Peyer's patch (tissue), 4 donors: ENCODE results near the gene CFAP126. TPM values are rescaled to one million over a fixed set of nuclear protein-coding genes. Genes with fewer than 3 reads are reported as not detected.
A peak's percentile ranks its signal among the peaks of the same experiment; 100 is the strongest.
"Not testable (repeated sequence)": the region's sequence is repeated elsewhere in the genome, so short reads cannot be mapped to it uniquely, and the experiment has no call there.

Experiments
- DNase-seq, 3 donors: peaks; one replicate each; pipeline ENCODE4 v3.0.0-alpha.2; 2017 to 2019
- H3K27ac ChIP-seq, 4 donors: fragments of 200-600 bp; sonication (generic); one replicate each; pipeline ENCODE4 v1.5.1; 2016 to 2019
- H3K27me3 ChIP-seq, 2 donors: fragments of 200-600 bp; sonication (generic); one replicate each; pipeline ENCODE4 v1.5.1; 2019
- H3K36me3 ChIP-seq, 3 donors: fragments of 200-600 bp; sonication (generic); one replicate each; pipeline ENCODE4 v1.5.1; 2016 to 2019
- H3K4me1 ChIP-seq, 4 donors: fragments of 200-600 bp; sonication (generic); one replicate each; pipeline ENCODE4 v1.5.1; 2016 to 2019
- H3K4me3 ChIP-seq, 4 donors: fragments of 200-600 bp; sonication (generic); 1 replicate in 3 of 4; 2 replicates in 1 of 4; pipeline ENCODE4 v1.5.1; 2016 to 2019; ENCODE audit warnings: mild to moderate bottlenecking in 1 of 4
- H3K9me3 ChIP-seq, 4 donors: fragments of 200-600 bp; sonication (generic); one replicate each; pipeline ENCODE4 v1.5.1; 2016 to 2019; ENCODE audit warnings: mild to moderate bottlenecking in 1 of 4
- POLR2A ChIP-seq, 2 donors: fragments of 450-650 bp; IDR thresholded peaks; one replicate each; pipeline ENCODE4 v1.5.1; 2017; ENCODE audit warnings: antibody characterized with exemption in 2 of 2, mild to moderate bottlenecking in 2 of 2, moderate library complexity in 2 of 2
- total RNA-seq, 4 donors: library from RNA; depleted of rRNA; stranded (reverse); fragments of >200 nt; gene quantifications; one replicate each; pipeline ENCODE4 v1.1.0, GENCODE V29; 2016
- TF ChIP-seq, protein P1 (sequence below), 6 experiments: fragments of 450-650 bp in 4 of 6; fragments of 200-600 bp in 2 of 6; sonication (generic) in 1 of 6; IDR thresholded peaks; one replicate each; pipeline ENCODE4 v1.5.1; 2017 to 2019; ENCODE audit warnings: antibody characterized with exemption in 6 of 6, mild to moderate bottlenecking in 3 of 6, moderate library complexity in 1 of 6

Gene CFAP126
- total RNA-seq, 4 donors from 2014 or later, result not detected

DNA sequence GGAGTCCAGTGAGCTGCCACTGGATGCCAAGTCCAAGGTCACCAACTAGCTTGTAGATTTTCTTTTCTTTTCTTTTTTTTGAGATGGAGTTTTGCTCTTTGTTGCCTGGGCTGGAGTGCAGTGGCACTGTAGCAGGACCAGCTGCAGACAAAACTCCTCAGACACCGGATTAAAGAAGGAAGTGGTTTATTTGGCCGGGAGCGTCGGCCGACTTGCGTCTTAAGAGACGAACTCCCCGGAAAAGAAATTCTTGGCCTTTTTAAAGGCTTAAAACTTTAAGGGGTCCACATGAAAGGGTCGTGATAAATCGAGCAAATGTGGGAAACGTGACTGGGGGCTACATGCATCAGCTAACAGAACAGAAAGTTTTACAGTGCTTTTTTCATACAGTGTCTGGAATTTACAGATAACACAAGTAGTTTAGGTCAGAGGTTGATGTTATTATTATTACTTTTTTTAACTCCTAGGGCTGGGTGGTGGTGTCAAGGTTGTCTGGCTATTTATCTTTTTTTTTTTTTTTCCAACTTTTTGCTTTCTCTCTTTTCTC lies 36.4 kb upstream of the CFAP126 start:
- no peak for DNase-seq
- Histone ChIP-seq H3K27me3 (no peaks in the 10 kb centered on the region), H3K4me1 (peaks cover 0 to 15% (median 0%) of the 10 kb centered on the region in 4 donors), H3K4me3 (no peak overlapping the region), H3K27ac (no peak overlapping the region), H3K9me3 (no peaks in the 10 kb centered on the region), H3K36me3 (no peaks in the 10 kb centered on the region)
- TF ChIP-seq, protein P1, sequence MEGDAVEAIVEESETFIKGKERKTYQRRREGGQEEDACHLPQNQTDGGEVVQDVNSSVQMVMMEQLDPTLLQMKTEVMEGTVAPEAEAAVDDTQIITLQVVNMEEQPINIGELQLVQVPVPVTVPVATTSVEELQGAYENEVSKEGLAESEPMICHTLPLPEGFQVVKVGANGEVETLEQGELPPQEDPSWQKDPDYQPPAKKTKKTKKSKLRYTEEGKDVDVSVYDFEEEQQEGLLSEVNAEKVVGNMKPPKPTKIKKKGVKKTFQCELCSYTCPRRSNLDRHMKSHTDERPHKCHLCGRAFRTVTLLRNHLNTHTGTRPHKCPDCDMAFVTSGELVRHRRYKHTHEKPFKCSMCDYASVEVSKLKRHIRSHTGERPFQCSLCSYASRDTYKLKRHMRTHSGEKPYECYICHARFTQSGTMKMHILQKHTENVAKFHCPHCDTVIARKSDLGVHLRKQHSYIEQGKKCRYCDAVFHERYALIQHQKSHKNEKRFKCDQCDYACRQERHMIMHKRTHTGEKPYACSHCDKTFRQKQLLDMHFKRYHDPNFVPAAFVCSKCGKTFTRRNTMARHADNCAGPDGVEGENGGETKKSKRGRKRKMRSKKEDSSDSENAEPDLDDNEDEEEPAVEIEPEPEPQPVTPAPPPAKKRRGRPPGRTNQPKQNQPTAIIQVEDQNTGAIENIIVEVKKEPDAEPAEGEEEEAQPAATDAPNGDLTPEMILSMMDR (IDR thresholded peaks at IDR 0.05), result no peak
- no peak for TF ChIP-seq POLR2A (IDR thresholded peaks at IDR 0.05)

DNA sequence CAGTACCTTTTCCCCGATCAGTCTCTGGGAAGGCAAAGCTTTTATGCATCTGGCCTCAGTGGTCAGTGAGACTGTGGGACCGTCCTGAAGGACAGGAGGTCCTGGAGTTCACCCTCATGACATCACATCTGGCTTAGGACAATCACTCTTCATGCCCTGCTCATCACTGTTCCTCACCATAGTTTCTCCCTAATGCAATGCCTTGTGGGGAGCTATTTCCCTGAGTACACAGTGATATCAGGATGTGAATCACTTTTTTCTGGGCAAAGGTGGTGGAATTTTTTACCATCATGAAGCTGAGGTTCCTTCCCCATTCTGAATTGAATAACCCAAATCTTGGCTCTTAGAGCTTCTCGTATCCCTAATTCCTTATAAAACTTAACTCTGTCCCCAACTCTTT lies 34.8 kb upstream of the CFAP126 start:
- H3K4me3 ChIP-seq, result no peak overlapping the region
- H3K36me3 ChIP-seq, result no peaks in the 10 kb centered on the region
- peaks cover 0 to 15% (median 2%) of the 10 kb centered on the region in 4 donors for H3K4me1 ChIP-seq
- no peaks in the 10 kb centered on the region for H3K27me3 ChIP-seq
- DNase-seq, result no peak
- H3K9me3 ChIP-seq, result no peaks in the 10 kb centered on the region
- no peak for TF ChIP-seq POLR2A (IDR thresholded peaks at IDR 0.05)
- TF ChIP-seq, protein P1 (IDR thresholded peaks at IDR 0.05), result no peak
- H3K27ac ChIP-seq, result no peak overlapping the region

DNA sequence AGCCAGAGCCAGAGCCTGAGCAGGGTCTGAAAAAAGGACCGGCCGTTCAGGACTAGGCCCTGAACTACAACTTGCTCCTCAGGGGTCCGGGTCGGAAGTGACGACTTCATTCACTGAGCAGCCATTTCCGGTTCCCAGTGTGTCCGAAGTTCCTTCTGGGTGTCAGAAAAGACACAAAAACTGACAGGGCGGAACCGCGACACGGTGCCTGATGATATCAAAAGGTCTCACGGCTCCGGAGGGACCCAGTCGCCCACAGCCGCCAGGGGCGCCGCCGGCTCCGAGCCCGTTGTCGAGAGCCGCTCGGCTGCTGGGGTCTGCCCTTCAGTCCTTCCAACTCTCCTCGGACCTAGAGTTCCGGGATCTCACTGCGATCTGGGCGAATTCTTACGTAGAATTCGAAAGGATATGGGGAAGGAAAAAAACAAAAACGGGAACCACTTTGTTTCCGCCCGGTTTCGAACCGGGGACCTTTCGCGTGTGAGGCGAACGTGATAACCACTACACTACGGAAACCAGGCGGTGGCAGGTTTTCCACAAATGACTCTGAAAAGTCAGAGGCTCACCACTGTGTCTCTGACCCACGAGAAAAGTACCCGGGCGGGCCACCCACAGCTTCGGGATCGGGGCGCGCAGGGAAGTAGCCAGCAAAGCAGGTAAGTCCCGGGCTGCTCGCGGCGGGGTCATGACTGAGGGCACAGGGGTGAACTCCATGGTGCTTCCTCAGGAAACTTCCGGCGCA lies 31.8 kb upstream of the CFAP126 start:
- DNase-seq, result peak; percentile 90 to 96 (median 93)
- H3K9me3 ChIP-seq, result no peaks in the 10 kb centered on the region
- H3K4me3 ChIP-seq, result peak overlapping the region; percentile 61 to 80 (median 68)
- H3K27me3 ChIP-seq, result no peaks in the 10 kb centered on the region
- H3K27ac ChIP-seq, result peak overlapping the region; percentile 98 to 99 (median 98)
- peak; percentile 56 to 57 for TF ChIP-seq POLR2A (IDR thresholded peaks at IDR 0.05)
- TF ChIP-seq, protein P1 (IDR thresholded peaks at IDR 0.05), result peak in 5 of 6 experiments; percentile 48 to 74 (median 64)
- H3K36me3 ChIP-seq, result no peaks in the 10 kb centered on the region
- peaks cover 0 to 15% (median 2%) of the 10 kb centered on the region in 4 donors for H3K4me1 ChIP-seq

DNA sequence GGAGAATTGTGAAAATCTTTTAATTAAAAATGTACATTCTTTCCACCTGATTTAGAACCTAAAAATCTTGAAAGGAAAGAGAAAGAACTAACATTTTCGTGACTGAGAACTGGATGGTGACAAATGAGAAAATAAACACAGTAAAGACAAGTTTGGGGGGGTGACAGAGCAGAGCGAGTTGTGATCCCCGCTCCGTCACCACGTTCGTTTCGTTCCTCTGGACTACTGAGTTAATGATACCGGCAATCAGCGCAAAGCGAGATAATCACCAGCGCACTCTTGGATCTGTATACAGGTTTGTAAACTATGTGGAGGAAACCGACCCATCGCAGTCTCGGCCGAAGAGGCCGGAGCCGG lies 31.2 kb upstream of the CFAP126 start:
- H3K27me3 ChIP-seq, result no peaks in the 10 kb centered on the region
- no peaks in the 10 kb centered on the region for H3K9me3 ChIP-seq
- H3K36me3 ChIP-seq, result no peaks in the 10 kb centered on the region
- no peak for TF ChIP-seq POLR2A (IDR thresholded peaks at IDR 0.05)
- TF ChIP-seq, protein P1 (IDR thresholded peaks at IDR 0.05), result no peak
- H3K4me3 ChIP-seq, result peak overlapping the region; percentile 61 to 80 (median 68)
- no peak for DNase-seq
- peaks cover 0 to 14% (median 2%) of the 10 kb centered on the region in 4 donors for H3K4me1 ChIP-seq
- H3K27ac ChIP-seq, result peak overlapping the region; percentile 98 to 99 (median 98)

DNA sequence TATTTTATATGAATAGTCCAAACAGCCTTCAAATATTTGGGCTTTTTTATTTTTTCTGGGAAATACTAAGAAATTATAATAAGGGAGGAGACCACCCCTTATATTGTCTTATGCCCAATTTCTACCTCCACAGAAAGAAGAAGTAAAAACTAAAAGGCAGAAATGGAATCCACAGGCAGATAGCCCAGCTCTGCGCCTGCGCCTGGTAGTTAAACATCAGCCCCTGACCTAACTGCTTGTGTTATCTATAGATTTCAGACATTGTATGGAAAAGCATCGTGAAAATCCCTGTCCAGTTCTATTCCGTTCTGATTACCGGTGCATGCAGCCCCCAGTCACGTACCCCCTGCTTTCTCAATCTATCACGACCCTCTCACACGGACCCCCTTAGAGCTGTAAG lies 29.4 kb upstream of the CFAP126 start:
- not testable (repeated sequence) for H3K4me3 ChIP-seq, H3K4me1 ChIP-seq, H3K27me3 ChIP-seq, H3K36me3 ChIP-seq, H3K27ac ChIP-seq, H3K9me3 ChIP-seq, DNase-seq

DNA sequence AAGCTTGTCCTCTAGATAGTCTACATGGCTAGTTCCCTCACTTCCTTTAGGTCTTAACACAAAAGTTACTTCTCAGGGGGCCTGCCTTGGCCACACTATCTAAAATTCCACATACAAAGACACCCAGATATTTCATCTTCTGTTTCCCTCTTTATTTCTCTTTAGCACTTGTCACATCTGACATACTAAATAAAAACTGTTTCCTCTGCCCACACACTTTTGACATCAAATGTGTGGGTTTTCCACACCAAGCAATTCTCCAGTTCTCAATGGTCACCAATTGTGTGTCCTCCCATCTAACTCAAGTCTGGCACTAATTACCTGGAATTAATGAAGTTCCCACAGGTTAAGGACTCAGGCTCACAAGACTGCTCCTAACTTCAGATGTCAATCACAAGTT lies 25.5 kb upstream of the CFAP126 start:
- Histone ChIP-seq H3K4me1 (no peaks in the 10 kb centered on the region), H3K27me3 (no peaks in the 10 kb centered on the region), H3K4me3 (no peak overlapping the region), H3K36me3 (no peaks in the 10 kb centered on the region), H3K9me3 (no peaks in the 10 kb centered on the region), H3K27ac (no peak overlapping the region)
- TF ChIP-seq, protein P1 (IDR thresholded peaks at IDR 0.05), result no peak
- no peak for TF ChIP-seq POLR2A (IDR thresholded peaks at IDR 0.05)
- no peak for DNase-seq
